ENCODE measurements around the gene GRAMD1C.
"Not testable (repeated sequence)": the region's sequence is repeated elsewhere in the genome, so short reads cannot be mapped to it uniquely, and the experiment has no call there.

Gene GRAMD1C

GRCh38 chr3:113847664-113848461, 9.3 kb downstream of the GRAMD1C start:
- Histone ChIP-seq H3K4me1 (ENCODE audit: low read length) (no peaks in the 10 kb centered on the region), H3K9ac (ENCODE audit: low read length) (no peak overlapping the region), H3K36me3 (replicated peaks; ENCODE audit: insufficient read depth, low read length) (no peaks in the 10 kb centered on the region), H3K4me3 (ENCODE audit: low read length) (no peak overlapping the region), H4K20me1 (ENCODE audit: insufficient read depth, low read length) (no peaks in the 10 kb centered on the region), H3K27me3 (replicated peaks; ENCODE audit: insufficient read depth, low read length) (no peaks in the 10 kb centered on the region), H3F3A (ENCODE audit: insufficient read depth, low read length) (no peaks in the 10 kb centered on the region), H3K27ac (ENCODE audit: low read length) (no peak overlapping the region), H2AFZ (ENCODE audit: low read length) (no peak overlapping the region), H3K79me2 (ENCODE audit: low read length) (no peaks in the 10 kb centered on the region), H3K9me3 (replicated peaks; ENCODE audit: insufficient read depth, low read length) (no peaks in the 10 kb centered on the region), H3K9me2 (replicated peaks; ENCODE audit: insufficient read depth, low read length) (no peaks in the 10 kb centered on the region), H3K4me2 (ENCODE audit: low read depth, low read length) (no peak overlapping the region)
- TF ChIP-seq EZH2 (optimal IDR thresholded peaks at IDR 0.05; ENCODE audit: low read depth, low read length) (no peak), CTCF (IDR thresholded peaks at IDR 0.05; ENCODE audit: low read length) (no peak), EZH2phosphoT487 (IDR thresholded peaks at IDR 0.05; ENCODE audit: low read length) (no peak)
- no peak for DNase-seq

DNA sequence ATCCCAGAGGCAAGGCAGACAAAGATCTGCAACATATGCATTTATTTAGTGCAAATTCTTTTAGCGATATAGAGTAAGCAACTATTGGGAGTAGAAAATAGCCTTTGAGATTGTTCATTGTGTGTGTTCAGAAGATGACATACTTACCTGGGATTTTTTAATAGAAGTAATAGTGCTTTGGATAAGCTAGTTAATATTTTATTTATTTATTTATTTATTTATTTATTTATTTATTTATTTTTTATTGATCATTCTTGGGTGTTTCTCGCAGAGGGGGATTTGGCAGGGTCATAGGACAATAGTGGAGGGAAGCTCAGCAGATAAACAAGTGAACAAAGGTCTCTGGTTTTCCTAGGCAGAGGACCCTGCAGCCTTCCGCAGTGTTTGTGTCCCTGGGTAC, 10.5 kb downstream of the GRAMD1C start:
- not testable (repeated sequence) for H3K9ac ChIP-seq (ENCODE audit: low read length); DNase-seq; H3K4me1 ChIP-seq (ENCODE audit: low read length); H4K20me1 ChIP-seq (ENCODE audit: insufficient read depth, low read length); H3K4me3 ChIP-seq (ENCODE audit: low read length); H3K79me2 ChIP-seq (ENCODE audit: low read length); H3K4me2 ChIP-seq (ENCODE audit: low read depth, low read length); H3K27me3 ChIP-seq (replicated peaks; ENCODE audit: insufficient read depth, low read length); H3K9me3 ChIP-seq (replicated peaks; ENCODE audit: insufficient read depth, low read length); H2AFZ ChIP-seq (ENCODE audit: low read length); H3F3A ChIP-seq (ENCODE audit: insufficient read depth, low read length); H3K36me3 ChIP-seq (replicated peaks; ENCODE audit: insufficient read depth, low read length); H3K9me2 ChIP-seq (replicated peaks; ENCODE audit: insufficient read depth, low read length); H3K27ac ChIP-seq (ENCODE audit: low read length)

GRCh38 chr3:113849841-113850240, 11.3 kb downstream of the GRAMD1C start:
- not testable (repeated sequence) for H3F3A ChIP-seq (ENCODE audit: insufficient read depth, low read length); H3K79me2 ChIP-seq (ENCODE audit: low read length); H3K36me3 ChIP-seq (replicated peaks; ENCODE audit: insufficient read depth, low read length); H3K9ac ChIP-seq (ENCODE audit: low read length); H2AFZ ChIP-seq (ENCODE audit: low read length); H3K27ac ChIP-seq (ENCODE audit: low read length); H3K4me3 ChIP-seq (ENCODE audit: low read length); H3K9me3 ChIP-seq (replicated peaks; ENCODE audit: insufficient read depth, low read length); H3K4me1 ChIP-seq (ENCODE audit: low read length); H4K20me1 ChIP-seq (ENCODE audit: insufficient read depth, low read length); H3K4me2 ChIP-seq (ENCODE audit: low read depth, low read length); H3K27me3 ChIP-seq (replicated peaks; ENCODE audit: insufficient read depth, low read length); H3K9me2 ChIP-seq (replicated peaks; ENCODE audit: insufficient read depth, low read length); DNase-seq

DNA sequence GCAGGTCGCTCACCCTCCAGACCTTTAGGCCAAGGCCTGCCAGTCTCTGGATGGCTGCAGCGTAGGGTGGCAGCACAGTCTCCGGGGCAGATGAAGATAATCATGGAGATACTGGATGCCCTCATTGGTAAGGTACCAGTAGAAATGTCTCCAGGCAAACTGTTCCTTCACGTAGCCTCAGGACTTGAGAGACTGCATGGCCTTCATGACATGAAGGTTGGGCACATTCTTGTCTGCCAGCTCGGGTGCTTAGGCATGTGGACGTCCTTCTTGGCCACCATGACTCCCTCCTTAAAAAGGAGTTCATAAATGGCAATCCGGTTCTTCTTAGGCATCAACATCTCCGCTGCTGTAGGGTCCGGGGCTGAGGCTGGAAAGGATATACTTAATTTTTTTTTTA, 11.8 kb downstream of the GRAMD1C start:
- H3F3A ChIP-seq (ENCODE audit: insufficient read depth, low read length); H2AFZ ChIP-seq (ENCODE audit: low read length); H3K27ac ChIP-seq (ENCODE audit: low read length); H3K27me3 ChIP-seq (replicated peaks; ENCODE audit: insufficient read depth, low read length); H3K79me2 ChIP-seq (ENCODE audit: low read length); H3K4me1 ChIP-seq (ENCODE audit: low read length); H3K36me3 ChIP-seq (replicated peaks; ENCODE audit: insufficient read depth, low read length); H3K4me3 ChIP-seq (ENCODE audit: low read length); DNase-seq; H3K9me2 ChIP-seq (replicated peaks; ENCODE audit: insufficient read depth, low read length); H3K9me3 ChIP-seq (replicated peaks; ENCODE audit: insufficient read depth, low read length); H3K9ac ChIP-seq (ENCODE audit: low read length); H3K4me2 ChIP-seq (ENCODE audit: low read depth, low read length); H4K20me1 ChIP-seq (ENCODE audit: insufficient read depth, low read length): not testable (repeated sequence)

- Histone ChIP-seq H3F3A (ENCODE audit: insufficient read depth, low read length) (no peaks in the 10 kb centered on the region), H3K4me2 (ENCODE audit: low read depth, low read length) (no peak overlapping the region), H3K36me3 (replicated peaks; ENCODE audit: insufficient read depth, low read length) (no peaks in the 10 kb centered on the region)
Observed at GRCh38 chr3:113852506-113852905, 13.9 kb downstream of the GRAMD1C start.

More at GRCh38 chr3:113852506-113852905, 13.9 kb downstream of the GRAMD1C start:
- Histone ChIP-seq H3K9me2 (replicated peaks; ENCODE audit: insufficient read depth, low read length) (no peaks in the 10 kb centered on the region), H3K4me3 (ENCODE audit: low read length) (no peak overlapping the region), H2AFZ (ENCODE audit: low read length) (no peak overlapping the region), H3K4me1 (ENCODE audit: low read length) (no peaks in the 10 kb centered on the region), H3K9me3 (replicated peaks; ENCODE audit: insufficient read depth, low read length) (no peaks in the 10 kb centered on the region), H3K27me3 (replicated peaks; ENCODE audit: insufficient read depth, low read length) (no peaks in the 10 kb centered on the region), H3K79me2 (ENCODE audit: low read length) (no peaks in the 10 kb centered on the region), H4K20me1 (ENCODE audit: insufficient read depth, low read length) (no peaks in the 10 kb centered on the region), H3K27ac (ENCODE audit: low read length) (no peak overlapping the region), H3K9ac (ENCODE audit: low read length) (no peak overlapping the region)
- TF ChIP-seq CTCF (IDR thresholded peaks at IDR 0.05; ENCODE audit: low read length) (no peak), EZH2 (optimal IDR thresholded peaks at IDR 0.05; ENCODE audit: low read depth, low read length) (no peak), EZH2phosphoT487 (IDR thresholded peaks at IDR 0.05; ENCODE audit: low read length) (no peak)
- DNase-seq = no peak

Measured in MM.1S (cell line).